NCI-H226 (cell line): ENCODE measurements around the gene LIMD2.
A peak's percentile ranks its signal among the peaks of the same experiment; 100 is the strongest.

Source experiments
- DNase-seq: peaks from one replicate; pipeline ENCODE4 v3.0.0-alpha.2; 2015

Gene LIMD2

DNA sequence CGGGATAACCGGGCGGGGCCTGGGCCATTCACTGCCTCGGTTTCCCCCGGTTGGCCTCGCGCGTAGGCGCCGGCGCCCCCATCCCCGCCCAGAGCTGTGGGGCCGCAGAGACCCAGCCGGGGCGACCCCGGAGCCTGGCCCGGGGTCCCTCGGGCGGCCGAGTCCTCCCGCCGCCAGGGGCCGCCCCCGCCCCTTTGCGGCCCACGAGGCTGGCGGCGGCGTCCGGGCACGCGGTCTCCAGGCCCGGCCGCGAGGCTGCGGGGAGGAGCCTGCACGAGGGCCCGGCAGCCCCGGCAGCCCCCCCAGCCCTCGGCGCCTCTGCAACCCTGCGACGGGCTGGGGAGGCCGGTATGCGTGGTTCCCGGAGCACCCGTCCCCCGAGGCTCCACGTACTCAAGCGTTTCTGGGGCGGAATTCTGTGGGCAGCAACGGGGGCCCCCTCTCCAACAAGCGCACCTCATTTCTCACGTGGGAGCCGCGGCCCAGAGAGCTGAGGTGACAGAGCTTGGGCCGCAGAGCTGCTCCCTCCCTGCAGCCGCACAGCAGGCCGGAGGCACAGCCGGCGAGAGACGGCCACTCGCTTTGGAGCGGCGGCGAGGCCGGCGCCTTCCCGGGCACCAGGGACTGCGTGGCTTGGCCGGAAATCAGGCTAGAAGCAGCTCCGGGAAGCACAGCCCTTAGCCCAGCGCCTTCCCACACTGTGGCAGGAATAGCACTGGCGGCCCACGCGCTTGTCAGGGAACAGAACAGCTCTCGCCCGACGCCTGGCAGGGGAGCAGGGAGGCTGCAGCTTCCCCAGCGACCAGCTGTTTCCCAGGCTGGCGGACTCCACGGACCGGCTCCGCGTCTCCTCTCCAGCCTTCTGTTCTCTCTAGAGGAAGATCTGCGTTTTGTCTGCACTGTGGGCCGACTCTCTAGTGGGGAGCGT, 867 bp upstream of the LIMD2 start:
- no peak for DNase-seq

- DNase-seq: no peak
Measured at GRCh38 chr17:63698886-63699637, 863 bp downstream of the LIMD2 start.

DNA sequence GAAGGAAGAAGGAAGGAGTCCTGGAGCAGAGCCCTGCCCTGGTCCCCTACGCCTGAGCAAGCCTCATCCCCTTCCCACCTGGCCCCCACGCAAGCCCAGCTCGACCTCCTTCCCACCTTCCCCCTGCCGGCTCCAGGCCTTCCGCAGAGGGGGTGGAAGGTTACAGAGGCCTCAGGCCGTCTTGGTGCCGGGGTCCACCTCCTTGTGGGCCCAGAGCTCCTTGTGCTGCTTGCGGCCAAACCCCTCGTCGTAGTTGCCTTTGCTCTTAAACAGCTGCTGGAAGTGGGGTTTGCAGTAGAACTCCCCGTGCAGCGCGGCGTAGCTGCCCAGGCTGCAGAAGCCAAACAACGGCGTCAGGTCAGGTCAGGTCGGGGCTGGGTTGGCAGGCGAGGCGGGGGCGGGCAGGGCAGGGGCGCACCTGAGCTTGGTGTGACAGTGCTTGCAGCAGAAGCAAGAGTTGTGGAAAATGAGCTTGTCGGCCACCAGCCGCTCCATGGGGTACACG, 1.5 kb downstream of the LIMD2 start:
- no peak for DNase-seq

DNA sequence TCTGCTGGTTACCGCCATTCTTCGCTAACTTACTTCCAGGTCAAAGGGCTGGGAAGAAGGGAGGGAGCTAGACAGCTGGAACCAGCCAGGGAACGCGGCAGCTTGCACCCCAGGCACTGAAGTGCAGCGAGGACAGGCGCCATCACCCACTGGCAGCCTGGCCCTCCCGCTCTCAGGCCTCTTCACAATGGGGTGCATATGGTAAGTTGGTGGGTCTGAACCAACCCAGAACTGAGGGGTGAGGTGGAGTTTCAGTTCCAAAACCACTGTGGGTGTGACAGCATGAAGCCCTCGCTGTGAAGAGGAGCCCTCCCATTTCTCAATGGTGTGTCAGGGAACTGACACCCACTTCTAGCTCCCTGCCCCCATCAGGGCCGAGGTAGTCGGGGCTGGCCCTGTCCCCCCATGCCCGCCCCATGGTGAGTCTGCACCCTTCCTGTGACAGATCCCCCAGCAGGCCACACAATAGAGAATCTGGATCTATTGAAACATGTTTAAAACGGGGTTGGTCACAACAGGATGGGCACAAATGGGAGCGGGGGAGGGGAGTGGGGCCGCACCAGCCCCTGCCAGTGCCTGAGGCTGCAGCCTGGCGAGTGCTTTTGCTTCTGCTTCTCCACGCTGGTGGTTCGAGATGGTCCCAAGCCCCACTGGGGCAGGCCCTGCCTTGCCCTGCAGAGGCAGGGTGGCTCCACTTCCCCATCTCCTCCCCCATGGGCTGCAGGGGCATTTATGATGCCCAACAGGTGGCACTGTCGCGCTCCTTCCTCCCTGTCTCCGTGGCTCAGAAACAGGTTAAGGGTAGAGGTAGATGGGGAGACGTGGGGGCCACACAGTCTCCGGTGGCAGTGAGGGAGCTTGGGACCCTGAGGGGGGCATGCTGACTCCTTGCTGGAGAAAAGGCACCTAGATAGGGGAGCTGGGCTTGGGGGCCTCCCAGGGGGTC, 2.3 kb downstream of the LIMD2 start:
- DNase-seq: no peak

GRCh38 chr17:63696381-63696961, 3.5 kb downstream of the LIMD2 start:
- peak; percentile 23 for DNase-seq

GRCh38 chr17:63695889-63696288, 4.0 kb downstream of the LIMD2 start:
- no peak for DNase-seq

- no peak for DNase-seq
Measured at GRCh38 chr17:63694950-63695773, 4.8 kb downstream of the LIMD2 start.

GRCh38 chr17:63694229-63694949, 5.5 kb downstream of the LIMD2 start:
- no peak for DNase-seq

DNA sequence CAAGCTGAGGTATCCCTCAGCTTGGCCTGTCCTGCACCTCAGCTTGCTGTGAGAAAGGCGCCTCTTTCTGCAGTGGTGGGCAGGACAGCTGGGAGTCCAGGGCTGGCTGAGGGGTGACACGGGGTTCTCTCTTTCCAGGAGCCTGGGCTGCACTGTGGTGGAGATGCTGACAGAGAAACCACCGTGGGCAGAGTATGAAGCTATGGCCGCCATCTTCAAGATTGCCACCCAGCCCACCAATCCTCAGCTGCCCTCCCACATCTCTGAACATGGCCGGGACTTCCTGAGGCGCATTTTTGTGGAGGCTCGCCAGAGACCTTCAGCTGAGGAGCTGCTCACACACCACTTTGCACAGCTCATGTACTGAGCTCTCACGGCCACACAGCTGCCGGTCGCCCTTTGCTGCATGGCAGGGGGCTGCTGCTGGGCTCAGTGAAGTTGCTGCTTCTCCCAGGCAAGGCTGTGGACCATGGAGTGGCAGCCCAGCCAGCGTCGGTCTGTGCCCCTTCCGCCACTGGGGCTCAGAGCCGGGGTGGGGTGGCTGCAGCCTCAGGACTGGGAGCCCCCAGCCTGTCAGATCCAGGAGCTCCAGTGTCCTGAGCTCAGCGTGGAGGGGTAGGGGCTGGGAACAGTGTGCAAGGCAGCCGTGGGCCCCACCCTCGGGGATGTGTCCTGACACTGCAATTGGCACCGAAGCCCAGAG, 6.4 kb downstream of the LIMD2 start:
- DNase-seq: no peak

GRCh38 chr17:63692195-63692816, 7.6 kb downstream of the LIMD2 start:
- DNase-seq: no peak

GRCh38 chr17:63689479-63689878, 10.4 kb downstream of the LIMD2 start:
- DNase-seq: no peak

GRCh38 chr17:63688396-63689020, 11.4 kb downstream of the LIMD2 start:
- DNase-seq: no peak

DNA sequence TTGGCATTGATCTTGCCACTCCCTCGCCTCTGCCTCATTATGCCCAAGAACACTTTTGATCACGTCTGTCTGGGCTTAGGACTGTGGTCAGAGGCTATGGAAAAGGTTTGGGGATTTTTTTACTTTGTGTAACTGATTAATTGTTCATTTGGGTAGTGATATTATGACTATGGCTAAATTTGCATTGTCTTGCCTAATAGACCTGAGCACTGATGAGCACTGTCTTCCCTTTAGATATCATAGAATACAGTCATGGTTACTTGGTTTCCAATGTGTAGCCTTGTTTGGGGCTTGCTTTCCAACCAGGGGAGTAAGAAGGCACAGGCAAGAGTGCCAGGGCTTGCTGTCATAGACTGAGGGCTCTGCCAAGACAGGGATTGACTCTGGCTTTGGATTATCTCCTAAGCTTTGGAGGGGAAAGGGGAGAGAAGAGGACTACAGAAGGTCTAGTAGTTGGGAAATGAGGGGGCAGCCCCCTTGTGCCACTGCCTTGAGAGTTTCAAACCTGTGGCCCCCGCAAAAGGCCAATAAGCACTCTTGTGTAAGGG, 13.7 kb downstream of the LIMD2 start:
- DNase-seq: no peak

DNA sequence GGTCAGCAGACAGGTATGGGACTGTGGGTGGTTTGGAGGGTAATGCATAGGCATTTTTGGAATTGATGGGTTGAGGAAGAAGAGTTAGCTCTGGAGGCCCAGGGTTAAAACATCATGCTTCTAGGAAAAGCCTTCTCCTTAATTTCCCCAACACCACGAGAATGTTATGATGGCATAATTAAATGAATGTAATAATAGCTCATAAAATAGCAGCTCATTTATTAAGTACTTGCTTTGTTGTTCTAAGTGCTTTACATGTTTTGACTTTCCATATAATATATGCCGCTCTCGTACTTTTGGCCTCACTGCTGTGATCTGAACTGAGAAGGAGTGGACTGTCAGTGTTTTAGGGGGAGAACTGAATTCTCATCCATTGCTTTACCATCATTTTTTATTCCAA, 14.3 kb downstream of the LIMD2 start:
- no peak for DNase-seq

DNA sequence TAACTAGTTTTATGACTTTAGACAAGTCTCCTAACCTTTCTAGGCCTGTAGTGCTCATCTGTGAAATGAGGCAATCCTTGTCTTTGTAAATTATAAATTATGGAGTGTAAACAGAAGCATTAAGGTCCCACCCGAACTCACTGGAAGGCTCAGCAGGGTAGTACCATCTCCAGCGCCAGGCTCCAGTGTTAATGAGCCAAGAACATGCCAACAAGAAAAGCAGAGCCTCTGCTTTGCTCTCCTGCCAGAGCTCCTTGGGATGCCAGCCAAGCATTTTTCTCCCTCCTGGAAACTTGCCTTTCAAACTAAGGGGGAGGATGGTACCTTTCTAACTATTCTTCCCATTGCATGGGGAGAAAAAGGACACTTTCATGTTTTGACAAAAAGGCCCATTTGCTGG, 14.9 kb downstream of the LIMD2 start:
- DNase-seq: peak; percentile 34

- DNase-seq: no peak
Measured at GRCh38 chr17:63682981-63683380, 16.9 kb downstream of the LIMD2 start.

GRCh38 chr17:63682441-63682840, 17.5 kb downstream of the LIMD2 start:
- DNase-seq: no peak

DNA sequence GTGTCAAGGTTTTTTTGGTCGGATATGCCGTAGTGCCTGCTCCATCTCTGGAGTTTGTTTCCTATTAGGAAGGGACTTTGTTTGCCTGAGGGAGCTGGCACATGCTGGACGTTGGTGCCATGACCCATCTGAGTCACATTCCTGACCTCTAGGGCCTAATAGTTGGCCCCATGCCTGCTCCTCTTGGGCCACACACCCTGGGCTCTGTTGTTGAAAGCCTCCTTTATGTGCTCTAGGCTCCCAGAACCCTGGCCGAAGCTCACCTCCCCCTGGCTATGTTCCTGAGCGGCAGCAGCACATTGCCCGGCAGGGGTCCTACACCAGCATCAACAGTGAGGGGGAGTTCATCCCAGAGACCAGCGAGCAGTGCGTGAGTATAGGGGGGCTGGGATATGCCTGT, 18.4 kb downstream of the LIMD2 start:
- no peak for DNase-seq

DNA sequence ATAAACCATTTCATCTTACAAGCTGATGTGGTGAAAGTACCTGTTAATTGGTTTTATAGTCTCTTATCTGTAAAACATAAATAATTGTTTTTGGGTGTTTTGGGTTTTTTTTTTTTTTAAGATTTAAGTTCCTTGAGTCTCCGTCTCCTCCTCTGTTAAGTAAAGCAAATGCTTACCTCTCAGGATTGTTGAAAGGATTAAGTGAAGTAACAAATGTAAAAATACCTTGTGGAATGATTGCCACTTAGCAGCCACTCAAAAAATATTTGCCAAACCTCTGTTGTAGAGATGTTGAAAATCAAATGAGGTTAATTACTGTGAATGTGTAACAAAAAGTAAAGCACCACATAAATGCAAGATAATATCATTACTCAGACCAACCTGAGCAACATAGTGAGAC, 19.2 kb downstream of the LIMD2 start:
- no peak for DNase-seq
